Measurements from ENCODE around the gene SRRM3.

The SRRM3 gene

DNA sequence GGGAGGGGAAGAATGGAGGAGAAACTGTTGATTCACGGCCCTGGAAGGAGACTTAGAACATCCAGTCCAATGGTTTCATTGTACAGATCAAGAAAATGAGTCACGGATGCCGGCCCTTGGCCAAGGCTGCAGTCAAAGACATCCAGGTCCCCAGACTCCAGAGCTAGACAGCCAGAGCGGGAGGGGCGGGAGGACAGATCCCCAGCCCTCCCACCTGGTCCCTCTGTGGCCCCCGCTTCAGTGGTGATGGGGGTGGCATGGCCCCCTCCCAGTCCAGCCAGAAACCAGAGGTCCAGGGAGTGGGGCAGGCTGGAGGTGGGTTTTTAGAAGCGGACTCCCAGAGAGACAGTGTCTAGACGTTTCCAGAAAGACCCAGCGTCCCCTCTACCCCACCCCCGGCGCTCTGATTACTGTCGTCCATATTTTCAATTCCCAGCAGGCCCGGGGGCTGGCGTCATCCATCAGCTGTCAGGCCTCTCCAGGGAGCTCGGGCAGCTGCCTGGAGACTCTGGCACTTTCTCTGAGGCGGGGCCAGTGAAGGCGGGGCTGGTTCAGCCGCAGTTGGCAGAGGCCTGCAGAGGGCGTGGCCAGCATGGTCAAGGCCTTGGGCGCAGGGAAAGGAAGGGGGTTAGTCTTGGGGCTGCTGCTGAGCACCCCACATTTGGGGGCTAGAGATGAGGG lies 92.8 kb downstream of the SRRM3 start (continued):
- TF ChIP-seq, protein P1, sequence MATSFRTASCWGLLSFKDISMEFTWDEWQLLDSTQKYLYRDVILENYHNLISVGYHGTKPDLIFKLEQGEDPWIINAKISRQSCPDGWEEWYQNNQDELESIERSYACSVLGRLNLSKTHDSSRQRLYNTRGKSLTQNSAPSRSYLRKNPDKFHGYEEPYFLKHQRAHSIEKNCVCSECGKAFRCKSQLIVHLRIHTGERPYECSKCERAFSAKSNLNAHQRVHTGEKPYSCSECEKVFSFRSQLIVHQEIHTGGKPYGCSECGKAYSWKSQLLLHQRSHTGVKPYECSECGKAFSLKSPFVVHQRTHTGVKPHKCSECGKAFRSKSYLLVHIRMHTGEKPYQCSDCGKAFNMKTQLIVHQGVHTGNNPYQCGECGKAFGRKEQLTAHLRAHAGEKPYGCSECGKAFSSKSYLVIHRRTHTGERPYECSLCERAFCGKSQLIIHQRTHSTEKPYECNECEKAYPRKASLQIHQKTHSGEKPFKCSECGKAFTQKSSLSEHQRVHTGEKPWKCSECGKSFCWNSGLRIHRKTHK (tag by site-specific recombination; IDR thresholded peaks at IDR 0.05): no peak
- TF ChIP-seq ZNF132 (tag by site-specific recombination; IDR thresholded peaks at IDR 0.05; ENCODE audit: borderline replicate concordance) (no peak), SP2 (tag by site-specific recombination; IDR thresholded peaks at IDR 0.05) (peak; percentile 42), KLF10 (tag by site-specific recombination; IDR thresholded peaks at IDR 0.05) (peak; percentile 90), ZNF391 (tag by site-specific recombination; IDR thresholded peaks at IDR 0.05; ENCODE audit: borderline replicate concordance, low read depth) (no peak), ZNF530 (tag by site-specific recombination; IDR thresholded peaks at IDR 0.05; ENCODE audit: low read depth) (no peak), ZFP41 (tag by site-specific recombination; IDR thresholded peaks at IDR 0.05; ENCODE audit: borderline replicate concordance) (no peak), HOXC10 (CRISPR knock-in tag; IDR thresholded peaks at IDR 0.05) (no peak), ZBTB21 (tag by site-specific recombination; IDR thresholded peaks at IDR 0.05) (peak; percentile 36; the same call in 1 of the 2 replicates), KLF9 (tag by site-specific recombination; IDR thresholded peaks at IDR 0.05; ENCODE audit: low read depth) (peak; percentile 76), PRDM1 (tag by site-specific recombination; IDR thresholded peaks at IDR 0.05) (peak; percentile 35; the same call in 1 of the 2 replicates), REPIN1 (tag by site-specific recombination; IDR thresholded peaks at IDR 0.05; ENCODE audit: low read depth) (no peak), ZNF423 (tag by site-specific recombination; IDR thresholded peaks at IDR 0.05) (peak; percentile 79), ZNF777 (tag by site-specific recombination; IDR thresholded peaks at IDR 0.05; ENCODE audit: borderline replicate concordance) (no peak), ZNF629 (tag by site-specific recombination; IDR thresholded peaks at IDR 0.05) (peak; percentile 73), ZNF677 (tag by site-specific recombination; IDR thresholded peaks at IDR 0.05) (no peak), ZNF548 (tag by site-specific recombination; IDR thresholded peaks at IDR 0.05) (no peak)
- TF ChIP-seq, protein P2, sequence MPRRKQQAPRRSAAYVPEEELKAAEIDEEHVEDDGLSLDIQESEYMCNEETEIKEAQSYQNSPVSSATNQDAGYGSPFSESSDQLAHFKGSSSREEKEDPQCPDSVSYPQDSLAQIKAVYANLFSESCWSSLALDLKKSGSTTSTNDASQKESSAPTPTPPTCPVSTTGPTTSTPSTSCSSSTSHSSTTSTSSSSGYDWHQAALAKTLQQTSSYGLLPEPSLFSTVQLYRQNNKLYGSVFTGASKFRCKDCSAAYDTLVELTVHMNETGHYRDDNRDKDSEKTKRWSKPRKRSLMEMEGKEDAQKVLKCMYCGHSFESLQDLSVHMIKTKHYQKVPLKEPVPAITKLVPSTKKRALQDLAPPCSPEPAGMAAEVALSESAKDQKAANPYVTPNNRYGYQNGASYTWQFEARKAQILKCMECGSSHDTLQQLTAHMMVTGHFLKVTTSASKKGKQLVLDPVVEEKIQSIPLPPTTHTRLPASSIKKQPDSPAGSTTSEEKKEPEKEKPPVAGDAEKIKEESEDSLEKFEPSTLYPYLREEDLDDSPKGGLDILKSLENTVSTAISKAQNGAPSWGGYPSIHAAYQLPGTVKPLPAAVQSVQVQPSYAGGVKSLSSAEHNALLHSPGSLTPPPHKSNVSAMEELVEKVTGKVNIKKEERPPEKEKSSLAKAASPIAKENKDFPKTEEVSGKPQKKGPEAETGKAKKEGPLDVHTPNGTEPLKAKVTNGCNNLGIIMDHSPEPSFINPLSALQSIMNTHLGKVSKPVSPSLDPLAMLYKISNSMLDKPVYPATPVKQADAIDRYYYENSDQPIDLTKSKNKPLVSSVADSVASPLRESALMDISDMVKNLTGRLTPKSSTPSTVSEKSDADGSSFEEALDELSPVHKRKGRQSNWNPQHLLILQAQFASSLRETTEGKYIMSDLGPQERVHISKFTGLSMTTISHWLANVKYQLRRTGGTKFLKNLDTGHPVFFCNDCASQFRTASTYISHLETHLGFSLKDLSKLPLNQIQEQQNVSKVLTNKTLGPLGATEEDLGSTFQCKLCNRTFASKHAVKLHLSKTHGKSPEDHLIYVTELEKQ (tag by site-specific recombination; IDR thresholded peaks at IDR 0.05; ENCODE audit: borderline replicate concordance): 0 out of 2 replicates have a peak, but pooled peaks have one; percentile 9
- TF ChIP-seq, protein P3, sequence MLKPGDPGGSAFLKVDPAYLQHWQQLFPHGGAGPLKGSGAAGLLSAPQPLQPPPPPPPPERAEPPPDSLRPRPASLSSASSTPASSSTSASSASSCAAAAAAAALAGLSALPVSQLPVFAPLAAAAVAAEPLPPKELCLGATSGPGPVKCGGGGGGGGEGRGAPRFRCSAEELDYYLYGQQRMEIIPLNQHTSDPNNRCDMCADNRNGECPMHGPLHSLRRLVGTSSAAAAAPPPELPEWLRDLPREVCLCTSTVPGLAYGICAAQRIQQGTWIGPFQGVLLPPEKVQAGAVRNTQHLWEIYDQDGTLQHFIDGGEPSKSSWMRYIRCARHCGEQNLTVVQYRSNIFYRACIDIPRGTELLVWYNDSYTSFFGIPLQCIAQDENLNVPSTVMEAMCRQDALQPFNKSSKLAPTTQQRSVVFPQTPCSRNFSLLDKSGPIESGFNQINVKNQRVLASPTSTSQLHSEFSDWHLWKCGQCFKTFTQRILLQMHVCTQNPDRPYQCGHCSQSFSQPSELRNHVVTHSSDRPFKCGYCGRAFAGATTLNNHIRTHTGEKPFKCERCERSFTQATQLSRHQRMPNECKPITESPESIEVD (tag by site-specific recombination; IDR thresholded peaks at IDR 0.05): no peak
- TF ChIP-seq, protein P4, sequence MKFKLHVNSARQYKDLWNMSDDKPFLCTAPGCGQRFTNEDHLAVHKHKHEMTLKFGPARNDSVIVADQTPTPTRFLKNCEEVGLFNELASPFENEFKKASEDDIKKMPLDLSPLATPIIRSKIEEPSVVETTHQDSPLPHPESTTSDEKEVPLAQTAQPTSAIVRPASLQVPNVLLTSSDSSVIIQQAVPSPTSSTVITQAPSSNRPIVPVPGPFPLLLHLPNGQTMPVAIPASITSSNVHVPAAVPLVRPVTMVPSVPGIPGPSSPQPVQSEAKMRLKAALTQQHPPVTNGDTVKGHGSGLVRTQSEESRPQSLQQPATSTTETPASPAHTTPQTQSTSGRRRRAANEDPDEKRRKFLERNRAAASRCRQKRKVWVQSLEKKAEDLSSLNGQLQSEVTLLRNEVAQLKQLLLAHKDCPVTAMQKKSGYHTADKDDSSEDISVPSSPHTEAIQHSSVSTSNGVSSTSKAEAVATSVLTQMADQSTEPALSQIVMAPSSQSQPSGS (tag by site-specific recombination; IDR thresholded peaks at IDR 0.05; ENCODE audit: low read depth): peak; percentile 53; the same call in 1 of the 2 replicates

All from HEK293 (cell line).